ENCODE results near the gene ODF2.
"Not testable (repeated sequence)": the region's sequence is repeated elsewhere in the genome, so short reads cannot be mapped to it uniquely, and the experiment has no call there.

The ODF2 gene

DNA sequence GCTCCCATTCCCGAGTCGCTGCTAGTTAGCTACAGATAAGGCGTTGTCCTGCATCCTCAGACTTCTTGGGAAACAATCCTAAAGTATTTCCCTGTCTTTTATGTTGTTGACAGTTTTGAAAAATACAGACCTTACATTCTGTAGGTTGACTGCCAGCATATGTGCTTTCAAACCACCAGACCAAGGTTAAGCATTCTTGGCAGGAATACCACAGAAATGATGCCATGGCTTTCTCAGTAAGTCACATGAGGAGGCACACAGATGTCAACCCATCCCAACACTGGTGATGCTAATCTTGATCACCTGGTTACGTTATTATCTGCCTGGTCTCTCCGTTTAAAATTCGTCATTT lies 49.6 kb downstream of the ODF2 start:
- TF ChIP-seq, protein P1, sequence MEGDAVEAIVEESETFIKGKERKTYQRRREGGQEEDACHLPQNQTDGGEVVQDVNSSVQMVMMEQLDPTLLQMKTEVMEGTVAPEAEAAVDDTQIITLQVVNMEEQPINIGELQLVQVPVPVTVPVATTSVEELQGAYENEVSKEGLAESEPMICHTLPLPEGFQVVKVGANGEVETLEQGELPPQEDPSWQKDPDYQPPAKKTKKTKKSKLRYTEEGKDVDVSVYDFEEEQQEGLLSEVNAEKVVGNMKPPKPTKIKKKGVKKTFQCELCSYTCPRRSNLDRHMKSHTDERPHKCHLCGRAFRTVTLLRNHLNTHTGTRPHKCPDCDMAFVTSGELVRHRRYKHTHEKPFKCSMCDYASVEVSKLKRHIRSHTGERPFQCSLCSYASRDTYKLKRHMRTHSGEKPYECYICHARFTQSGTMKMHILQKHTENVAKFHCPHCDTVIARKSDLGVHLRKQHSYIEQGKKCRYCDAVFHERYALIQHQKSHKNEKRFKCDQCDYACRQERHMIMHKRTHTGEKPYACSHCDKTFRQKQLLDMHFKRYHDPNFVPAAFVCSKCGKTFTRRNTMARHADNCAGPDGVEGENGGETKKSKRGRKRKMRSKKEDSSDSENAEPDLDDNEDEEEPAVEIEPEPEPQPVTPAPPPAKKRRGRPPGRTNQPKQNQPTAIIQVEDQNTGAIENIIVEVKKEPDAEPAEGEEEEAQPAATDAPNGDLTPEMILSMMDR (conservative IDR thresholded peaks at IDR 0.05; ENCODE audit: low read depth), result no peak
- CTCF ChIA-PET, result interaction anchor here (1.0 kb wide), 1 partner anchor 54 kb away, joined by 3 read pairs; no protein-coding TSS in a partner anchor
- DNase-seq (ENCODE audit: low spot score), result no peak
- H3K27ac ChIP-seq, result peak overlapping the region; percentile 98
- POLR2A ChIA-PET (ENCODE audit: low non-redundant PET), result interaction anchor here (0.9 kb wide), 1 partner anchor 48 kb away, joined by 5 read pairs; no protein-coding TSS in a partner anchor

DNA sequence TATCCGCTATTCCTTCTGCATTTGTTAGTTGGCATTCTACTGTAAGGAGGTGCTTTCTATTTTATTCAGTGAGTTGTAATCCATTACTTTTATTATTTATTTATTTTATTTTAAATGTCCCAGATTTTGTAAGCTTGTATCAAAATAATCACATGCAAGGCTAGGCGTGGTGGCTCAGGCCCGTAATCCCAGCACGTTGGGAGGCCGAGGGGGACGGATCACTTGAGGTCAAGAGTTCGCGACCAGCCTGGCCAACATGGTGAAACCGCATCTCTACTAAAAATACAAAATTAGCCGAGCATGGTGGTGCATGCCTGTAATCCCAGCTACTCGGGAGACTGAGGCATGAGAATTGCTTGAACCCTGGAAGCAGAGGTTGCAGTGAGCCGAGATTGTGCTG lies 50.1 kb downstream of the ODF2 start:
- CTCF ChIA-PET; POLR2A ChIA-PET (ENCODE audit: low non-redundant PET); DNase-seq (ENCODE audit: low spot score): not testable (repeated sequence)
- 0 out of 2 replicates have a peak overlapping the region, but pooled peaks have one; percentile 19 for H3K27ac ChIP-seq

DNA sequence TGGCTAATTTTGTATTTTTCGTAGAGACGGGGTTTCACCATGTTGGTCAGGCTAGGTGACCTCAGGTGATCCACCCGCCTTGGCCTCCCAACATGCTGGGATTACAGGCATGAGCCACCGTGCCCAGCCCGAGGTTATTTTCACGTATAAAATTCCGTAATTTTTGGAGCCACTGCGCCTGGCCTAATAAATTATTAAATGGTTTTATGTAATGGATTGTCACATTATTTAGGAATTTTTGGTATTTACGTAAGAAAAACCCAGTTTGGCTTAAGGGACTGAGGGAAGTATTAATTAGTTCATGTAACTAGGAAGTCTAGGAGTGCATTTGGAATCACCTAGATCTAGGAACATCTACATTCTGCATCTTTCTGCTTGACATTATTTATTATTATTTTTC lies 57.0 kb downstream of the ODF2 start:
- CTCF ChIA-PET, result interaction anchor here (1.1 kb wide), 1 partner anchor 12 kb away, joined by 4 read pairs; no protein-coding TSS in a partner anchor
- DNase-seq (ENCODE audit: low spot score), result no peak
- POLR2A ChIA-PET (ENCODE audit: low non-redundant PET), result no interaction called here
- TF ChIP-seq, protein P1 (conservative IDR thresholded peaks at IDR 0.05; ENCODE audit: low read depth), result no peak
- no peak overlapping the region for H3K27ac ChIP-seq

DNA sequence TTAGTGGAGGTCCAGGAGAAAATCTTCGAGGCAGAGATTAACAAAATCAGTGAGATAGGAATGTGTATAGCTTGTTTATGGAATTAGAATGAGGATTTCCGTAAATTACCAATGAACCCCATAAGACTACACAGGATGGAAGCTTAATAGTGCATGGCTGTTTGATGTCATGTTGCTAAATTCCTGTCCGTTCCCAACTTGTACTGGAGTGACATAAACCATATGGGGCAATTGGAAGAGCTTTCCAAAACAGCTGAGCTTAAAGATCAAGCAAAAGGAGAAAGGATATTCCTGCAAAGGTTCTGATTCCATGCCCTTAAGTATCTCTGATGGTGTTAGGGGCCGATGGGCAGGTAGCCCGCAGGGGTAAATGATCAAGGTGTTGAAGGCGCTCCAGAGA lies 66.2 kb downstream of the ODF2 start:
- H3K27ac ChIP-seq, result 0 out of 2 replicates have a peak overlapping the region, but pooled peaks have one; percentile 4
- TF ChIP-seq, protein P1 (conservative IDR thresholded peaks at IDR 0.05; ENCODE audit: low read depth), result no peak
- no peak for DNase-seq (ENCODE audit: low spot score)
- ChIA-PET POLR2A (ENCODE audit: low non-redundant PET) (interaction anchor here (0.6 kb wide), 1 partner anchor 454 kb away, joined by 3 read pairs; no protein-coding TSS in a partner anchor), CTCF (interaction anchor here (0.8 kb wide), 1 partner anchor 987 kb away, joined by 3 read pairs; no protein-coding TSS in a partner anchor)

DNA sequence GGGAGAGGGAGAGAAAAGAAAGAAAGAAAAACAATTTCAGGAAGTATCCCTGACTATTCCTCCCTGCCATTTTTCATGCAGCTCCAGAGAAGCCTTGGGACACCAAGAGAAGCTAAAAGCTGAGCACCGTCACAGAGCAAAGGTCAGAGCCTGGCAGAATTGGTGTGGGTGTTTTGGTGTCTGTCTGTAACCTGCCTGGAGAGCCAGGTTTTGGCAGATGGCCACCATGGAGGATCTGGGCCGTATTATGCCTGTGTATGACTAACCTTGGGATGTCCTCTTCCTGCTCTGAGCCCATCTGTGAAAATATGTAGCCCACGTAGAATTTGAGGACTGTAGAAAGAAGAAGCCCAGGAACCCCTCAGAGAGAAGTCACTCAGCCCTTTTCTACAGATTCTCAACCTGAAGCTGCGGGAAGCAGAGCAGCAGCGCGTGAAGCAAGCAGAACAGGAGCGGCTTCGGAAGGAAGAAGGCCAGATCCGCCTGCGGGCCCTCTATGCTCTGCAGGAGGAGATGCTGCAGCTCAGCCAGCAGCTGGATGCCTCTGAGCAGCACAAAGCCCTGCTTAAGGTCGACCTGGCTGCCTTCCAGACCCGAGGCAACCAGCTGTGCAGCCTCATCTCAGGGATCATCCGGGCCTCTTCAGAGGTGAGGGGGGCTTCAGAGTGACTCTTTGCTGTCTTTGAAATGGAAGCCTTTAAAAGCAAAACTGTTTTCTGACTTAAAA lies 67.6 kb downstream of the ODF2 start:
- no peak for DNase-seq (ENCODE audit: low spot score)
- POLR2A ChIA-PET (ENCODE audit: low non-redundant PET), result no interaction called here
- peak overlapping the region; percentile 34 for H3K27ac ChIP-seq
- CTCF ChIA-PET, result interaction anchor here (0.5 to 0.6 kb wide), 2 partner anchors 59 to 250 kb away, joined by 3 to 4 read pairs; no protein-coding TSS in a partner anchor
- TF ChIP-seq, protein P1 (conservative IDR thresholded peaks at IDR 0.05; ENCODE audit: low read depth), result no peak

DNA sequence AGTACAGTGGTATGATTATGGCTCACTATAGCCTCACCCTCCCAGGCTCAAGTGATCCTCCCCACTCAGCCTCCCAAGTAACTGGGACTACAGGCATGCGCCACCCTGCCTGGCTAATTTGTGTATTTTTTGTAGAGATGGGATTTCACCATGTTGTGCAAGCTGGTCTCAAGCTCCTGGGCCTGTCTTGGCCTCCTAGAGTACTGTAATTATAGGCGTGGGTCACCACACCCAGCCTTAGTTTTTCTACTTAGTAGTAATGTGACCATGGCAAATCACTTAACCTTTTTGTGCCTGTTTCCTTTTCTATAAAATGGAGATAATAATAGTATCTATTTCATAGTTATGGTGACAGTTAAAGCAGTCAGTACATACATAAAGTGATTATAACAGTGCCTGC lies 70.9 kb downstream of the ODF2 start:
- no peak for DNase-seq (ENCODE audit: low spot score)
- ChIA-PET POLR2A (ENCODE audit: low non-redundant PET) (interaction anchor here (0.7 kb wide), 1 partner anchor 24 kb away, joined by 3 read pairs; no protein-coding TSS in a partner anchor), CTCF (interaction anchor here (0.6 to 1.1 kb wide), 2 partner anchors 18 to 164 kb away, joined by 3 to 4 read pairs; no protein-coding TSS in a partner anchor)
- TF ChIP-seq, protein P1 (conservative IDR thresholded peaks at IDR 0.05; ENCODE audit: low read depth), result no peak
- peak overlapping the region; percentile 12 for H3K27ac ChIP-seq

Data from RWPE1 (cell line).